Measurements from ENCODE around the gene ADCK2. TPM values are rescaled to one million over a fixed set of nuclear protein-coding genes. Genes with fewer than 3 reads are reported as not detected.
"Not testable (repeated sequence)": the region's sequence is repeated elsewhere in the genome, so short reads cannot be mapped to it uniquely, and the experiment has no call there.

The ADCK2 gene
- polyA plus RNA-seq, 1 of the 3 experiments (the other 2 are of a cell fraction): 19.0 TPM

- H3K9me3 ChIP-seq: no peaks in the 10 kb centered on the region
- H3F3A ChIP-seq (replicated peaks; ENCODE audit: insufficient read depth): peaks cover 21% of the 10 kb centered on the region
- peaks cover 19% of the 10 kb centered on the region for H3K79me2 ChIP-seq (ENCODE audit: insufficient read depth)
- ChIA-PET CTCF (interaction anchor here (1.1 to 2.0 kb wide), 5 partner anchors 9 to 307 kb away, joined by 3 to 5 read pairs (median 3); no protein-coding TSS in a partner anchor), POLR2A (no interaction called here)
- H3K9me2 ChIP-seq: no peaks in the 10 kb centered on the region
- H3K36me3 ChIP-seq (replicated peaks in 1 of 2; ENCODE audit: control insufficient read depth in 1 of 2, insufficient read depth in 2 of 2, low read length in 1 of 2): peaks cover 25 to 41% of the 10 kb centered on the region in 2 experiments
- no peaks in the 10 kb centered on the region for H3K27me3 ChIP-seq (ENCODE audit: insufficient read depth)
- H3K9ac ChIP-seq: no peak overlapping the region
- 92% methylated on average over 5 of the region's 5 CpGs for WGBS (ENCODE audit: low lambda C conversion rate)
- peaks cover 0 to 4% of the 10 kb centered on the region in 2 experiments; a peak in 1 of 4 replicates for H3K4me1 ChIP-seq (ENCODE audit: control insufficient read depth in 1 of 2, insufficient read depth in 2 of 2, low read depth in 1 of 2, low read length in 1 of 2)
- H2AFZ ChIP-seq (ENCODE audit: low read depth): no peak overlapping the region
- H3K4me2 ChIP-seq: no peak overlapping the region
- TF ChIP-seq TCF12 (IDR thresholded peaks at IDR 0.05): no peak
- TF ChIP-seq FOXM1 (IDR thresholded peaks at IDR 0.05; ENCODE audit: low read depth): no peak
- H4K20me1 ChIP-seq (ENCODE audit: insufficient read depth): 0 out of 2 replicates have a peak, but pooled peaks cover 7% of the 10 kb centered on the region
- no peak overlapping the region for H3K4me3 ChIP-seq (ENCODE audit: low read depth in 2 of 2, low read length in 1 of 2)
- no peak overlapping the region for H3K27ac ChIP-seq (ENCODE audit: low read depth in 2 of 2, low read length in 1 of 2)
- no peak for DNase-seq
Measured at GRCh38 chr7:140707132-140707531, 34.4 kb downstream of the ADCK2 start.

- H3K9me2 ChIP-seq; POLR2A ChIA-PET; H3K4me3 ChIP-seq (ENCODE audit: low read depth in 2 of 2, low read length in 1 of 2); H3K9ac ChIP-seq; DNase-seq; H3K27me3 ChIP-seq (ENCODE audit: insufficient read depth); H3K4me2 ChIP-seq; H4K20me1 ChIP-seq (ENCODE audit: insufficient read depth); H3K4me1 ChIP-seq (ENCODE audit: control insufficient read depth in 1 of 2, insufficient read depth in 2 of 2, low read depth in 1 of 2, low read length in 1 of 2); H3K79me2 ChIP-seq (ENCODE audit: insufficient read depth); H3K9me3 ChIP-seq; H3K27ac ChIP-seq (ENCODE audit: low read depth in 2 of 2, low read length in 1 of 2); H2AFZ ChIP-seq (ENCODE audit: low read depth): not testable (repeated sequence)
- WGBS (ENCODE audit: low lambda C conversion rate): 96% methylated on average over 4 of the region's 4 CpGs
- Histone ChIP-seq H3F3A (replicated peaks; ENCODE audit: insufficient read depth) (peaks cover 20% of the 10 kb centered on the region), H3K36me3 (replicated peaks in 1 of 2; ENCODE audit: control insufficient read depth in 1 of 2, insufficient read depth in 2 of 2, low read length in 1 of 2) (peaks cover 25 to 32% of the 10 kb centered on the region in 2 experiments)
- CTCF ChIA-PET: interaction anchor here (0.6 kb wide), 1 partner anchor 8 kb away, joined by 4 read pairs; no protein-coding TSS in a partner anchor
Measured at GRCh38 chr7:140708764-140709163, 36.0 kb downstream of the ADCK2 start.

- H3K9me3 ChIP-seq; H3K4me1 ChIP-seq (ENCODE audit: control insufficient read depth in 1 of 2, insufficient read depth in 2 of 2, low read depth in 1 of 2, low read length in 1 of 2); H3K36me3 ChIP-seq (replicated peaks in 1 of 2; ENCODE audit: control insufficient read depth in 1 of 2, insufficient read depth in 2 of 2, low read length in 1 of 2); H3K4me3 ChIP-seq (ENCODE audit: low read depth in 2 of 2, low read length in 1 of 2); H3F3A ChIP-seq (replicated peaks; ENCODE audit: insufficient read depth); H3K27ac ChIP-seq (ENCODE audit: low read depth in 2 of 2, low read length in 1 of 2); POLR2A ChIA-PET; H3K4me2 ChIP-seq; H3K79me2 ChIP-seq (ENCODE audit: insufficient read depth); CTCF ChIA-PET; H3K27me3 ChIP-seq (ENCODE audit: insufficient read depth); H3K9ac ChIP-seq; H2AFZ ChIP-seq (ENCODE audit: low read depth); H3K9me2 ChIP-seq; H4K20me1 ChIP-seq (ENCODE audit: insufficient read depth); DNase-seq: not testable (repeated sequence)
Measured at GRCh38 chr7:140712392-140712791, 39.6 kb downstream of the ADCK2 start.

GRCh38 chr7:140714331-140715040 is 41.7 kb downstream of the ADCK2 start:
- POLR2A ChIA-PET: no interaction called here
- Histone ChIP-seq H3K9ac (no peak overlapping the region), H3K4me3 (ENCODE audit: low read depth in 2 of 2, low read length in 1 of 2) (no peak overlapping the region), H4K20me1 (ENCODE audit: insufficient read depth) (no peaks in the 10 kb centered on the region), H3K27ac (ENCODE audit: low read depth in 2 of 2, low read length in 1 of 2) (no peak overlapping the region), H3K9me2 (no peaks in the 10 kb centered on the region), H3K79me2 (ENCODE audit: insufficient read depth) (no peaks in the 10 kb centered on the region), H3K27me3 (ENCODE audit: insufficient read depth) (no peaks in the 10 kb centered on the region), H3K9me3 (no peaks in the 10 kb centered on the region), H2AFZ (ENCODE audit: low read depth) (no peak overlapping the region), H3F3A (replicated peaks; ENCODE audit: insufficient read depth) (no peaks in the 10 kb centered on the region), H3K4me1 (ENCODE audit: control insufficient read depth in 1 of 2, insufficient read depth in 2 of 2, low read depth in 1 of 2, low read length in 1 of 2) (no peaks in the 10 kb centered on the region), H3K36me3 (replicated peaks in 1 of 2; ENCODE audit: control insufficient read depth in 1 of 2, insufficient read depth in 2 of 2, low read length in 1 of 2) (peaks cover 0 to 12% of the 10 kb centered on the region in 2 experiments), H3K4me2 (no peak overlapping the region)
- CTCF ChIA-PET: interaction anchor here (3.6 kb wide), 1 partner anchor 12 kb away, joined by 19 read pairs; no protein-coding TSS in a partner anchor
- DNase-seq: no peak
- WGBS (ENCODE audit: low lambda C conversion rate): 91% methylated on average over 10 of the region's 10 CpGs
- TF ChIP-seq SIN3A (IDR thresholded peaks at IDR 0.05; ENCODE audit: borderline replicate concordance, low read depth, low read length) (no peak), TAF1 (IDR thresholded peaks at IDR 0.05; ENCODE audit: borderline replicate concordance, low read depth, low read length) (no peak), EP300 (IDR thresholded peaks at IDR 0.05; ENCODE audit: borderline replicate concordance in 1 of 2, low read depth in 1 of 2, low read length in 1 of 2) (no peak)

Measured in SK-N-SH (cell line).